ENCODE results near the gene STAT3. TPM values are rescaled to one million over a fixed set of nuclear protein-coding genes. Genes with fewer than 3 reads are reported as not detected.

STAT3 gene
- total and polyA plus RNA-seq, 2 of the 13 experiments (the other 11 are each of a cell fraction or from before 2014, with no cell fraction given): 61.8 to 62.4 TPM

DNA sequence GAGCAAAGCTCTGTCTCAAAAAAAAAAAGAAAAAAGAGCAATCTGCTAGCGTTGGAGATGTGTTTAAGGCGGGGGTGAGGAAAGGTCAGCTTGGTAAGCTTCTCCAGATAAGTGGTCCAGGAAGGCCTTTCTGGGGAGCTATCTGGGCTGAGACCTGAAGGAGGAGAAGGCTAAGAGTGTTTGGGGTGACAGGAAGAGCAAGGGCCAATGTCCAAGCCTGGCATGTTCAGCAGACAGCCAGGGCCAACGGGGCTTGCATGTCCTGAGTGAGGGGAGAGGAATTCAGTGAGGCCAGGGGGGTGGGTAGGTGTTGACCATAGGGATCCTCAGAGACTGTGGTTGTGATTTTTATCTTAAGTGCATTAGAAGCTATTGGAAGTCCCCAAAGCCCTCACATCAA, 84.5 kb downstream of the STAT3 start:
- Histone ChIP-seq H3K9ac (ENCODE audit: insufficient read depth, low read depth, low read length) (0 out of 2 replicates have a peak overlapping the region, but pooled peaks have one; percentile 41), H3K9me3 (ENCODE audit: low read length) (no peaks in the 10 kb centered on the region), H3K36me3 (replicated peaks in 1 of 2; ENCODE audit: control insufficient read depth in 1 of 2, insufficient read depth in 2 of 2, low read length in 2 of 2) (no peaks in the 10 kb centered on the region), H3K4me2 (ENCODE audit: low read depth, low read length) (peak overlapping the region; percentile 92), H3K4me1 (ENCODE audit: insufficient read depth, low read length) (peaks cover 42% of the 10 kb centered on the region), H4K20me1 (ENCODE audit: insufficient read depth, low read length) (no peaks in the 10 kb centered on the region), H3K79me2 (ENCODE audit: insufficient read depth, low read length) (no peaks in the 10 kb centered on the region), H3K4me3 (replicated peaks in 1 of 3; ENCODE audit: insufficient read depth in 1 of 3, low read depth in 2 of 3, low read length in 3 of 3) (peak overlapping the region in 1 of 3 experiments; percentile 65; a peak in 1 of 6 replicates), H3K27ac (ENCODE audit: extremely low read length, insufficient read depth, low read length) (peak overlapping the region; percentile 63), H2AFZ (ENCODE audit: low read length) (no peak overlapping the region), H3K27me3 (ENCODE audit: control insufficient read depth in 1 of 2, insufficient read depth in 2 of 2, low read length in 2 of 2) (no peaks in the 10 kb centered on the region)
- intact Hi-C loops (cut with micrococcal nuclease; ENCODE audit: unreplicated experiment): no loop called here
- 0 out of 2 replicates have a peak, but pooled peaks have one; percentile 14 for TF ChIP-seq WIZ (CRISPR knock-in tag; IDR thresholded peaks at IDR 0.05)
- no peak for TF ChIP-seq MED1 (CRISPR knock-in tag; IDR thresholded peaks at IDR 0.05)
- no peak for TF ChIP-seq ZNF530 (CRISPR knock-in tag; IDR thresholded peaks at IDR 0.05; ENCODE audit: low read depth)
- TF ChIP-seq ZNF343 (CRISPR knock-in tag; IDR thresholded peaks at IDR 0.05): 0 out of 2 replicates have a peak, but pooled peaks have one; percentile 21
- TF ChIP-seq, protein P1, sequence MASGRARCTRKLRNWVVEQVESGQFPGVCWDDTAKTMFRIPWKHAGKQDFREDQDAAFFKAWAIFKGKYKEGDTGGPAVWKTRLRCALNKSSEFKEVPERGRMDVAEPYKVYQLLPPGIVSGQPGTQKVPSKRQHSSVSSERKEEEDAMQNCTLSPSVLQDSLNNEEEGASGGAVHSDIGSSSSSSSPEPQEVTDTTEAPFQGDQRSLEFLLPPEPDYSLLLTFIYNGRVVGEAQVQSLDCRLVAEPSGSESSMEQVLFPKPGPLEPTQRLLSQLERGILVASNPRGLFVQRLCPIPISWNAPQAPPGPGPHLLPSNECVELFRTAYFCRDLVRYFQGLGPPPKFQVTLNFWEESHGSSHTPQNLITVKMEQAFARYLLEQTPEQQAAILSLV (CRISPR knock-in tag; IDR thresholded peaks at IDR 0.05; ENCODE audit: borderline replicate concordance): 0 out of 2 replicates have a peak, but pooled peaks have one; percentile 2
- TF ChIP-seq, protein P2, sequence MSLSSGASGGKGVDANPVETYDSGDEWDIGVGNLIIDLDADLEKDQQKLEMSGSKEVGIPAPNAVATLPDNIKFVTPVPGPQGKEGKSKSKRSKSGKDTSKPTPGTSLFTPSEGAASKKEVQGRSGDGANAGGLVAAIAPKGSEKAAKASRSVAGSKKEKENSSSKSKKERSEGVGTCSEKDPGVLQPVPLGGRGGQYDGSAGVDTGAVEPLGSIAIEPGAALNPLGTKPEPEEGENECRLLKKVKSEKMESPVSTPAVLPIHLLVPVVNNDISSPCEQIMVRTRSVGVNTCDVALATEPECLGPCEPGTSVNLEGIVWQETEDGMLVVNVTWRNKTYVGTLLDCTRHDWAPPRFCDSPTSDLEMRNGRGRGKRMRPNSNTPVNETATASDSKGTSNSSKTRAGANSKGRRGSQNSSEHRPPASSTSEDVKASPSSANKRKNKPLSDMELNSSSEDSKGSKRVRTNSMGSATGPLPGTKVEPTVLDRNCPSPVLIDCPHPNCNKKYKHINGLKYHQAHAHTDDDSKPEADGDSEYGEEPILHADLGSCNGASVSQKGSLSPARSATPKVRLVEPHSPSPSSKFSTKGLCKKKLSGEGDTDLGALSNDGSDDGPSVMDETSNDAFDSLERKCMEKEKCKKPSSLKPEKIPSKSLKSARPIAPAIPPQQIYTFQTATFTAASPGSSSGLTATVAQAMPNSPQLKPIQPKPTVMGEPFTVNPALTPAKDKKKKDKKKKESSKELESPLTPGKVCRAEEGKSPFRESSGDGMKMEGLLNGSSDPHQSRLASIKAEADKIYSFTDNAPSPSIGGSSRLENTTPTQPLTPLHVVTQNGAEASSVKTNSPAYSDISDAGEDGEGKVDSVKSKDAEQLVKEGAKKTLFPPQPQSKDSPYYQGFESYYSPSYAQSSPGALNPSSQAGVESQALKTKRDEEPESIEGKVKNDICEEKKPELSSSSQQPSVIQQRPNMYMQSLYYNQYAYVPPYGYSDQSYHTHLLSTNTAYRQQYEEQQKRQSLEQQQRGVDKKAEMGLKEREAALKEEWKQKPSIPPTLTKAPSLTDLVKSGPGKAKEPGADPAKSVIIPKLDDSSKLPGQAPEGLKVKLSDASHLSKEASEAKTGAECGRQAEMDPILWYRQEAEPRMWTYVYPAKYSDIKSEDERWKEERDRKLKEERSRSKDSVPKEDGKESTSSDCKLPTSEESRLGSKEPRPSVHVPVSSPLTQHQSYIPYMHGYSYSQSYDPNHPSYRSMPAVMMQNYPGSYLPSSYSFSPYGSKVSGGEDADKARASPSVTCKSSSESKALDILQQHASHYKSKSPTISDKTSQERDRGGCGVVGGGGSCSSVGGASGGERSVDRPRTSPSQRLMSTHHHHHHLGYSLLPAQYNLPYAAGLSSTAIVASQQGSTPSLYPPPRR (CRISPR knock-in tag; IDR thresholded peaks at IDR 0.05; ENCODE audit: borderline replicate concordance): 0 out of 2 replicates have a peak, but pooled peaks have one; percentile 45
- 0 out of 2 replicates have a peak, but pooled peaks have one; percentile 24 for TF ChIP-seq PHF21A (CRISPR knock-in tag; IDR thresholded peaks at IDR 0.05)
- no peak for TF ChIP-seq MAZ (IDR thresholded peaks at IDR 0.05; ENCODE audit: borderline replicate concordance, low read depth, low read length)
- 0 out of 2 replicates have a peak, but pooled peaks have one; percentile 4 for TF ChIP-seq MAZ (CRISPR knock-in tag; IDR thresholded peaks at IDR 0.05; ENCODE audit: low read depth)
- TF ChIP-seq, protein P3, sequence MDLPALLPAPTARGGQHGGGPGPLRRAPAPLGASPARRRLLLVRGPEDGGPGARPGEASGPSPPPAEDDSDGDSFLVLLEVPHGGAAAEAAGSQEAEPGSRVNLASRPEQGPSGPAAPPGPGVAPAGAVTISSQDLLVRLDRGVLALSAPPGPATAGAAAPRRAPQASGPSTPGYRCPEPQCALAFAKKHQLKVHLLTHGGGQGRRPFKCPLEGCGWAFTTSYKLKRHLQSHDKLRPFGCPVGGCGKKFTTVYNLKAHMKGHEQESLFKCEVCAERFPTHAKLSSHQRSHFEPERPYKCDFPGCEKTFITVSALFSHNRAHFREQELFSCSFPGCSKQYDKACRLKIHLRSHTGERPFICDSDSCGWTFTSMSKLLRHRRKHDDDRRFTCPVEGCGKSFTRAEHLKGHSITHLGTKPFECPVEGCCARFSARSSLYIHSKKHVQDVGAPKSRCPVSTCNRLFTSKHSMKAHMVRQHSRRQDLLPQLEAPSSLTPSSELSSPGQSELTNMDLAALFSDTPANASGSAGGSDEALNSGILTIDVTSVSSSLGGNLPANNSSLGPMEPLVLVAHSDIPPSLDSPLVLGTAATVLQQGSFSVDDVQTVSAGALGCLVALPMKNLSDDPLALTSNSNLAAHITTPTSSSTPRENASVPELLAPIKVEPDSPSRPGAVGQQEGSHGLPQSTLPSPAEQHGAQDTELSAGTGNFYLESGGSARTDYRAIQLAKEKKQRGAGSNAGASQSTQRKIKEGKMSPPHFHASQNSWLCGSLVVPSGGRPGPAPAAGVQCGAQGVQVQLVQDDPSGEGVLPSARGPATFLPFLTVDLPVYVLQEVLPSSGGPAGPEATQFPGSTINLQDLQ (CRISPR knock-in tag; IDR thresholded peaks at IDR 0.05): 0 out of 2 replicates have a peak, but pooled peaks have one; percentile 24
- DNase-seq (ENCODE audit: low spot score): no peak
- ChIA-PET CTCF (ENCODE audit: low intra/inter-chr PET ratio, low total read pairs) (no interaction called here), POLR2A (interaction anchor here (1.0 to 1.5 kb wide), 4 partner anchors 9 to 85 kb away, joined by 3 to 5 read pairs (median 4); partner anchors contain the start of genes STAT3 and STAT5A)
- no TSS peak for BruUV-seq (replicated peaks)
- ATAC-seq: peak; percentile 19
- in situ Hi-C loops (cut with HindIII; ENCODE audit: extremely low pct_ligation_motif_present, low pct_unique_long_range_greater_than_20kb): no loop called here
- WGBS (ENCODE audit: low lambda C conversion rate): 25% methylated on average over 3 of the region's 3 CpGs
- FAIRE-seq: peak; percentile 28
